ENCODE measurements around the gene IL1RAP.
"Not testable (repeated sequence)": the region's sequence is repeated elsewhere in the genome, so short reads cannot be mapped to it uniquely, and the experiment has no call there.

IL1RAP gene

DNA sequence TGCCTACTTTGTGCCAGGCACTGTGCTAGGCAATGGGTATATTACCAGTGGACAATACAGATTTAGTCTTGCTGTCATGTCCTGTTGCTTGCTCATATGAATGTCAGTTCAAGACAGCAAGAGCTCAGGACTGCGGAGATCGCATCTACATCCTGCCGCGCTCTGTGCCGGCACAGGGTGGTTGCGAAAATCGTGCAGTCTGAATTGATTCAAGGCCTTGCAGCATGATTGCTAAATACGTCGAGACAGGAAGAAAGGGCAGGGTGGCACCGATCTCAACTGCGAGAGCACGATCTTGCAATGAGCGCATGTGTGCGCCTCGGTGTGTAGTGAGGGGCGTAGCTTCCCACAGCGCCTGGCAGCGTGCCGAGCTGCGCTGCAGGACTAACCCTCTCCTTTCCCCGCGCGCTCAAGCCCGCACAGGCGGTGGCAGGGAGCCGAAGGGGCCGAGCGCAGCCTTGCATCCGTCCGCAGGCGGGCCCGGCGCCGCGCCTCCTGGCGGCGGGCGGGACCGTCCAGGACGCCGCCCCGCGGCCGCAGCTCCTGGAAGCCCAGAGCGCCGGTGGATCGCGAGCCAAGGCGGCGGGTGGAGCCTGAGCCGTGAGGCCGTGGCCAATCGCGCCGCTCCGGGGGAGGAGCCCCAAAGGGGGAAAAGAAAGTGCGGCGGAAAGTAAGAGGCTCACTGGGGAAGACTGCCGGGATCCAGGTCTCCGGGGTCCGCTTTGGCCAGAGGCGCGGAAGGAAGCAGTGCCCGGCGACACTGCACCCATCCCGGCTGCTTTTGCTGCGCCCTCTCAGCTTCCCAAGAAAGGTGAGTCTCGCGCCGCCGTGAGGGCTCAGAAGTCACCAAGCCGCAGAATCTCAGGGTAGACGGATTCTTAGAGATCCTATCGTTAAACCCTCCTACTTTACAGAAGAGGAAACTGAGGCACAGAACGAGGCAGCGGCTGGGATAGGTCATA, at the start of gene IL1RAP:
Gene IL1RAP, plus strand, starts transcription at position 677 of the 962 bp plus-strand sequence. CDS start 50,205 bp downstream, outside the sequence.
- DNase-seq (ENCODE audit: low read depth): peak; percentile 57

- DNase-seq (ENCODE audit: low read depth): no peak
Observed at GRCh38 chr3:190467922-190468321, 46.0 kb upstream of the IL1RAP start.

GRCh38 chr3:190473261-190473660, 40.6 kb upstream of the IL1RAP start:
- DNase-seq (ENCODE audit: low read depth): not testable (repeated sequence)

DNA sequence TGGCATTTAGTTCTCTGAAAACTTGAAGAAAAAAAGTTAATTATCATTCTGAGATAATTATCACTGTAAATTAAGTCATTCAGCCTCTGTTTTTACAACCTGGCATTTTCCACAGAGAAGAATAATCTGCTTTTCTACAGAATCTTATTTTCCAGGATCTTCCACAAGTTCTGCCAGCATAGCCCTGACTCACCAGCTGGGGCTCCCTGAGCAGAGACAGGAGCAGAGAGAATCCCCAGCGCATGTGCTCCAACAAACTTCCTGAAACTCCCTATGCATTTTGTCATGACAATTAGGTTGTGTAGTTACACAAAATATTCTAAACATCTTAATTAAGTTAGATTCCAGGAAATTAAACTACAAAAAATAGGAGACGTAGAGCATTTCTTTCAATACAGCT, 32.1 kb upstream of the IL1RAP start:
- no peak for DNase-seq (ENCODE audit: low read depth)

DNA sequence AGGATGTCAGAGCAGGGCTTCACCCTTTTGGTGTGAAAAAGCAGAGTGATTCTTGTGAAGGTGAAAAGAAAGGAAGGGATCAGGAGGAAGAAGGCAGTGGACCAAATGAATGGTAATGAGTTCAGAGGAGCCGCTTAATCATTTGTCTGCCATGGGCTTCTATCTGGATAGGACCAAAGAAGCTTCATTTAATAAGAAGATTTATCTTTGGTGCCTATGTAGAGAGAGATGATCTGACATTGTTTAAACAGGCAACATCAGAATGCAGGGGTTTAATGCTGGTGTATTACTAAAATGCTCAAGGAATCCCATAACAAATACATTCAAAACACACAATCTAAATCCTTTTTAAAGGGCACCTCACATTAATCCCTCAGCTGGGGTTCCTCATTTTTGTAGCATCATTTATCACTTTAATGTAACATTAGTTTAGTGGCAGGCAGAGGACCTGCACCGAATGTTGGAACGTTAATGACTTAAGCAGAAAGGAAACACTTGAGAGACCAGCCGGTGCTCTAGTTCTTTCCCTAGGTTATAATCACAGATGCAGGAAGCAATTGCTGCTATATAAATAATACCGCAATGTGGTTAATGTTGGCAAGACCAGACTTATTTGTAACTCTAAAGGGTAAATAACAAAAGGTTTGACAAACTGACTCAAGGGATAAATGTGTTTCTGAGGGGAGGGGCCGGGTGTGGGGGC, 27.9 kb upstream of the IL1RAP start:
- no peak for DNase-seq (ENCODE audit: low read depth)

GRCh38 chr3:190486533-190486864, 27.4 kb upstream of the IL1RAP start:
- no peak for DNase-seq (ENCODE audit: low read depth)

DNA sequence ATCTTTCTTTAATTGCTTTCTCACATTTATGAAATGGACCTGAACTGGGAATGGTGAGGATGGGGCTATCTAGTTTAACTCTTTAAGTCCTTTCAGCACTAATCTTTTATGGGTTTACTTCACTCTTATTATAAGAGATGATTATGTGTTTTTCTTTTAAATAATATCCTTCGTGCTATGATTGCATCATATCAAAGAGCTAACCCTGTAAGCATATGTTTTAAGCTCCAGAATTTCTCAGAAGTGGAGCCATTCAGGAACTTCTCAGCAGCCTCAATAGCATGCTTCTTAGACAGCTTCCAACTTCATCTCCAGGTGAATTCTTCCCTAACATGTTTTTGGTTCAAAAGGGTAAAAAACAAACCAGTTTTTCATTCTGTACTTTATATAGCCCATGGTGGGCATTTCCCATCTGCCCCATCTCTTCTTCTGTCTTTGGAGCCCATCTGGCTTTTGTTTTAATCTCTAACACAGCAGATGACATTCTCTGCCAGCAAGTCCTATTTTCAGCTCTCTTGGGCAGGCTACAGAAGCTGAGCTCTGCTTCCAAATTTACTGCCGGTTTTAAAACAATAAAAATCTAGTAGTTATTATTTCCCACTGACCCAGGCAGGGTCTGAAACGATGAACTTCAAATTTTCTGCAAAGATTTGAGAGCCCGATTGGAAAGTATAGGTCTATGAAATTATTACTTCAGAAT, 26.8 kb upstream of the IL1RAP start:
- no peak for DNase-seq (ENCODE audit: low read depth)

DNA sequence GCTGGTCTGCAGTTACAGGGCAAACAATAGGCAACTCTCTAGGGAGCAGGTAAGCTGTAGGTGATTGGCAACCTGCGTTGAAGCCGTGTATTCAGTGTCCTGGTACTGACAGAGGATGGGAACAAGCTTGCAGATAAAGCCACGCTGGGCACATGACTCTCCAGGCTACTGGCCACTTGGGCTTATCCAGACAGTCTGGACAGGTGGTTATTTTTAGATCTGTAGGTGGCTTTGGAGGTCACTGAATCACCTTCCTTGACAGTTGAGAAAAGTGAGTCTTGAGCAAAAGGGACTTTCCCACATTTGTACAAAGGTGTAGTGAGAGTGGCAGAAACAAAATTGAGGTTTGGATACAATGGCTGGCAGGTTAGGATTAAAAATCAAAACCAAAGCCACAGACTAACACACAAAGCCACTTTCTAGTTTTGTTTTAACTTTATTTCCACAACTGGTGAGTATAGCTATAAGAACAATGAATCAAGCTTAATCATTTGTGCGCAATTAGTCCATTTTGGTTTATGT, 22.3 kb upstream of the IL1RAP start:
- DNase-seq (ENCODE audit: low read depth): no peak

GRCh38 chr3:190492129-190492528, 21.8 kb upstream of the IL1RAP start:
- no peak for DNase-seq (ENCODE audit: low read depth)

DNA sequence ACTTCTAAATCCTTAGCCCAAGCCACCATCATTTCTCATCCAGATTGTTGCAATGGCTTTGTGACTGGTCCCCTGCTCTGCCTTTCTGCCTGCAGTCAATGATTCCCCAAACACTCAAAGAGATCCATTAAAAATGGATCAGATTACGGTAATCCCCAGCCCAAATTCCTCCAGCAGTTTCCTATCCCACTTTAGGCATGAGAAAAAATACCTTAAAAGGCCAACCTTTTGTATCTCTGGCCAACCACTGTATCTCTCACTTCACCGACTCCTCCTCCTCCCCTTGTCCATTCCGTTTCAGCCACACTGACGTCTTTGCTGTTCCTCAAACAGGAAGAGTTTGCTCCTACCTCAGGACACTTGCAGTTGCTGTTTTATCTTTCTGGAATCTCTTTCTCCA, 20.9 kb upstream of the IL1RAP start:
- DNase-seq (ENCODE audit: low read depth): no peak

- DNase-seq (ENCODE audit: low read depth): no peak
Observed at GRCh38 chr3:190494907-190495306, 19.0 kb upstream of the IL1RAP start.

- no peak for DNase-seq (ENCODE audit: low read depth)
Observed at GRCh38 chr3:190495354-190495753, 18.5 kb upstream of the IL1RAP start.

GRCh38 chr3:190495796-190496195, 18.1 kb upstream of the IL1RAP start:
- DNase-seq (ENCODE audit: low read depth): no peak

- DNase-seq (ENCODE audit: low read depth): no peak
Observed at GRCh38 chr3:190496859-190497258, 17.0 kb upstream of the IL1RAP start.

GRCh38 chr3:190497811-190498210, 16.1 kb upstream of the IL1RAP start:
- no peak for DNase-seq (ENCODE audit: low read depth)

DNA sequence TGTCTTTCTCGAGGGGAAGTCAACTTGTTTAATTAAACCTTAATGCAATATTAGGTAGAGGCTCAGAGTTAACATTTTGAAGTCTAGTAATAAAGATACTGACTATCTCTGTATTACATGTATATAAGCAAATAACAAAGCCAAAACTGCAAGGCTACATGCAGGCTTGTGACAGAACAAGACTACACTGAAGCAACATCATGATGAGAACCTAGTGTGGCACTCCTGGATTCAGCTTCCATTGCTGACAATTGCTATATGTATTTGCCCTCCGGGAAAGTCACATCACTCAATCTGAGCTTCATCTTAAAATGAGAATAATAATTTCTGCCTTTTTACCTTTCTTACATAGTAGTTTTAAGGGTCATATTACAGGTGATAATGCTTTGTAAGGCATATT, 15.6 kb upstream of the IL1RAP start:
- DNase-seq (ENCODE audit: low read depth): no peak

GRCh38 chr3:190499122-190499521, 14.8 kb upstream of the IL1RAP start:
- DNase-seq (ENCODE audit: low read depth): no peak

DNA sequence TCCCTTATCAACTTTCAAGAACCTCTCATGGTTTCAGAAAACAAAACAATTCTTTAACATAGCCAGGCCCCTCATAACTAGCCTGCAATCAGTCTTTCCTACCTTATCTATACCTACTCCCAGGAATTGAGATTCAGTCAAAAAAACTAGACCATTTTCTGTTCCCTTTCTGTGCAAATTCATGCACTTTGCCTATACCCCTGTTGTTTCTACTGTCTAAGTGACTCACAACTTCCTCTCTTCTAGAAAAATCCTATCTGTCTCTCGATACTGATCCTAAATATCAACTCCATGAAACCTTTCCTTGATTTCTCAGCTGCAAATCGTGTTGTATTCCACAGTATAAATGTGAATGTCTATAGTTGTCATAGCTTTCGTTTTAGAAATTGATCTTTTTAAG, 10.9 kb upstream of the IL1RAP start:
- DNase-seq (ENCODE audit: low read depth): no peak

DNA sequence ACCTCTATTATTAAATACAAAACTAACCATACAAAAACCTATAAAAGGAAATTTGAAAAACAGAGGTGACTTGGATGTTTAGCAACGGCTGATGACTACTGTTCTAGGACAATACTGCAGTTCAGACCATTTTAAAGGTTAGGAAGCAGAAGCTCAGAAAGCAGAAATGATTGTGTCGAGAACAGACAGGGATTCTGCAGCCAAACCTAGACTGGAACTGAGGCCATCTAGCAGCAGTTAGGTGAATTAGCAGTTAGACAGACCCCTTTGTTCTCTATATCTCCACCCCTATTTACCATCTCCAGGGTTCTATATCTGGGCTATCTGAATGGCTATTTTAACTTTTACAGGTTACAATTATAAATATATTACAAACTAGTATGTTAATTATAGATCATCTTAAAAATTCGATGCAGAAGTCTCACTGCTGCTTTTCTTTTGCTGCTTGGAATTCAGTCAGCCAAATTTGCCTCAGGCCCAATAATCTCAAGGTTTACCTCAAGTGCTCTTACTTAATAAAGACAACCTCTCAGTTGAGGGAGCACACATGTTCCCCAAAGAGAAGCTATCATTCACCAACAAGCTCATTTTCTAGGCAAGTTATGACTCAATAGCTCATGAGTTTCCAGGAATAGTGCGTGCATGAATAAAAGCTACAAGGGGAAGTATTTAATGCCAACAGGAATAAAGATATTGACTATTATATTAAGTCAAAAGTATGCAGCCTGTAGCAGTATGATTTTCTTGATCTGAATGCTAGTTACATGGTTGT, 9.3 kb upstream of the IL1RAP start:
- no peak for DNase-seq (ENCODE audit: low read depth)

DNA sequence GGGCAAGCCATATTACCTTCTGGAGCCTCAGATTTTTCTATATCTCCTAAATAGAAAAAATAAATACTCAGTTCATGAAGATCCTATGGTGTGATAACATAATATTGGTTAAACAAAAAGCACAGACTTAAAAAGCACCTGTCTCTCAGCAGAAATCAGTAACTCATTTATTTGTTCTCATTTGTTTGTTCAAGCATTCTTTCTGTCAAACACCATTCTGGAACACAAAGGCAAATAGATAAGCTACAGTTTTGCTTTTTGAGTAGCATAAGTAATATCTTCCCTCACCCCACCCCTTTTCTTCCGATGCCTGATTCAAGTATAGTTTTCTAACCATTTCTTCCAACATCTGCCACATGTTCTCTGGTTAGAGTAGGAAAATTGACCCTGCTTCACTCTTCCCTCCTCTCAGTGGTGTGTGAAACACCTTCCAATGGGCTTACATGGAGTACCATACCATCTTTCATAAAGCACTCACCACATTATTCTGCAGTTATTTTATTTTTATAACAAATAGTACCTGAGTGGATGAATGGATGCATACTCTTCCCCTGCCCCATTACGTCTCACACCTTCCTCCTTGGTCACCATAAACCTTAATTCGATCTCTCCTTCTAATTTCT, 8.4 kb upstream of the IL1RAP start:
- no peak for DNase-seq (ENCODE audit: low read depth)

GRCh38 chr3:190506271-190506670, 7.6 kb upstream of the IL1RAP start:
- no peak for DNase-seq (ENCODE audit: low read depth)

Data from CMK (cell line).